ENCODE data around the gene CXXC5.

GRCh38 chr5:139725073-139725830, 77.1 kb downstream of the CXXC5 start:
- no peak for TF ChIP-seq CTCF (IDR thresholded peaks at IDR 0.05)
- no peak for TF ChIP-seq EP300 (IDR thresholded peaks at IDR 0.05)
